Vagina (tissue), 2 donors: ENCODE data around the gene CAV1. TPM values are rescaled to one million over a fixed set of nuclear protein-coding genes. Genes with fewer than 3 reads are reported as not detected.
A peak's percentile ranks its signal among the peaks of the same experiment; 100 is the strongest.

ENCODE experiments used
- DNase-seq, 2 donors: peaks; one replicate each; pipeline ENCODE4 v3.0.0-alpha.2; 2017; ENCODE audit errors: extremely low spot score in 2 of 2
- H3K27ac ChIP-seq: fragments of 200-600 bp; sonication (generic); one replicate; pipeline ENCODE4 v1.5.1; 2019
- H3K27me3 ChIP-seq: fragments of 200-600 bp; sonication (generic); one replicate; pipeline ENCODE4 v1.5.1; 2019
- H3K36me3 ChIP-seq, 2 donors: fragments of 200-600 bp; sonication (generic); one replicate each; pipeline ENCODE4 v1.5.1; 2017 to 2019
- H3K4me1 ChIP-seq: fragments of 200-600 bp; sonication (generic); one replicate; pipeline ENCODE4 v1.5.1; 2019
- H3K4me3 ChIP-seq, 2 donors: fragments of 200-600 bp; sonication (generic); 1 replicate in 1 of 2; 2 replicates in 1 of 2; pipeline ENCODE4 v1.5.1; 2016 to 2019
- H3K9me3 ChIP-seq: fragments of 200-600 bp; sonication (generic); one replicate; pipeline ENCODE4 v1.5.1; 2019
- POLR2A ChIP-seq, 2 donors: fragments of 450-650 bp; IDR thresholded peaks; one replicate each; pipeline ENCODE4 v1.6.1; 2017; ENCODE audit warnings: antibody characterized with exemption in 2 of 2, mild to moderate bottlenecking in 2 of 2, moderate library complexity in 2 of 2
- POLR2AphosphoS5 ChIP-seq, 2 donors: sonication (generic); formaldehyde crosslinking; IDR thresholded peaks; one replicate each; pipeline ENCODE4 v1.9.0; 2017; ENCODE audit warnings: antibody characterized with exemption in 2 of 2, mild to moderate bottlenecking in 2 of 2, low read depth in 1 of 2; ENCODE audit not compliant: insufficient read depth in 1 of 2
- intact Hi-C: fragments of 100-400 bp; cut with DNase I; formaldehyde crosslinking; loops from one replicate; pipeline ENCODE4 v1.15.1; 2023
- total RNA-seq: library from RNA; depleted of rRNA; stranded (reverse); fragments of >200 nt; gene quantifications from one replicate; pipeline ENCODE4 v1.2.3, GENCODE V29; 2016
- TF ChIP-seq, protein P1 (sequence below), 3 experiments: fragments of 450-650 bp in 2 of 3; fragments of 200-600 bp in 1 of 3; sonication (generic) in 1 of 3; IDR thresholded peaks; one replicate each; pipeline ENCODE4 v1.5.1; 2017 to 2019; ENCODE audit warnings: antibody characterized with exemption in 3 of 3, mild to moderate bottlenecking in 2 of 3, moderate library complexity in 2 of 3

The CAV1 gene
- total RNA-seq, 1 donor from 2014 or later = 162 TPM

DNA sequence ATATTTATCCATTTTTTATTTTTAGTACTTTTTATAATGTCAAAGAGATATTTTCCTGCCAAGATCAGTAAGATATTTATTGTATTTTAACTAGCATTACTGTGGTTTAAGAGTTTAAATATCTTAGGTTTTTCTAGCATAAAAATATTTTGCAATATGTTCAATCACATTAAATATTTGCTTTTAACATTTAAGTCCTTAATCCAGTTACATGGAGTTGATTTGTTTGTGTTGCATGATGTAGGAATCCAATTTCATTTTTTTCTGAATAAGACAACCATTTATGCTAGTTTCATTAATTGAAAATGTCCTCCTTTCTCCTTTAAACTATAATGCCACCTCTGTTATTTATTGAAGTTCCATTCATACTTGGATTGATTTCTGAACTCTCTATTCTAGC lies 41.8 kb downstream of the CAV1 start:
- H3K27ac ChIP-seq = no peak overlapping the region
- intact Hi-C loops = no loop called here
- no peak for DNase-seq
- H3K27me3 ChIP-seq = no peaks in the 10 kb centered on the region
- no peaks in the 10 kb centered on the region for H3K9me3 ChIP-seq
- TF ChIP-seq POLR2A (IDR thresholded peaks at IDR 0.05) (no peak), POLR2AphosphoS5 (IDR thresholded peaks at IDR 0.05; ENCODE audit: insufficient read depth in 1 of 2, low read depth in 1 of 2) (no peak)
- TF ChIP-seq, protein P1, sequence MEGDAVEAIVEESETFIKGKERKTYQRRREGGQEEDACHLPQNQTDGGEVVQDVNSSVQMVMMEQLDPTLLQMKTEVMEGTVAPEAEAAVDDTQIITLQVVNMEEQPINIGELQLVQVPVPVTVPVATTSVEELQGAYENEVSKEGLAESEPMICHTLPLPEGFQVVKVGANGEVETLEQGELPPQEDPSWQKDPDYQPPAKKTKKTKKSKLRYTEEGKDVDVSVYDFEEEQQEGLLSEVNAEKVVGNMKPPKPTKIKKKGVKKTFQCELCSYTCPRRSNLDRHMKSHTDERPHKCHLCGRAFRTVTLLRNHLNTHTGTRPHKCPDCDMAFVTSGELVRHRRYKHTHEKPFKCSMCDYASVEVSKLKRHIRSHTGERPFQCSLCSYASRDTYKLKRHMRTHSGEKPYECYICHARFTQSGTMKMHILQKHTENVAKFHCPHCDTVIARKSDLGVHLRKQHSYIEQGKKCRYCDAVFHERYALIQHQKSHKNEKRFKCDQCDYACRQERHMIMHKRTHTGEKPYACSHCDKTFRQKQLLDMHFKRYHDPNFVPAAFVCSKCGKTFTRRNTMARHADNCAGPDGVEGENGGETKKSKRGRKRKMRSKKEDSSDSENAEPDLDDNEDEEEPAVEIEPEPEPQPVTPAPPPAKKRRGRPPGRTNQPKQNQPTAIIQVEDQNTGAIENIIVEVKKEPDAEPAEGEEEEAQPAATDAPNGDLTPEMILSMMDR (IDR thresholded peaks at IDR 0.05) = no peak
- peaks cover 6% of the 10 kb centered on the region for H3K4me1 ChIP-seq
- no peak overlapping the region for H3K4me3 ChIP-seq
- H3K36me3 ChIP-seq = no peaks in the 10 kb centered on the region

DNA sequence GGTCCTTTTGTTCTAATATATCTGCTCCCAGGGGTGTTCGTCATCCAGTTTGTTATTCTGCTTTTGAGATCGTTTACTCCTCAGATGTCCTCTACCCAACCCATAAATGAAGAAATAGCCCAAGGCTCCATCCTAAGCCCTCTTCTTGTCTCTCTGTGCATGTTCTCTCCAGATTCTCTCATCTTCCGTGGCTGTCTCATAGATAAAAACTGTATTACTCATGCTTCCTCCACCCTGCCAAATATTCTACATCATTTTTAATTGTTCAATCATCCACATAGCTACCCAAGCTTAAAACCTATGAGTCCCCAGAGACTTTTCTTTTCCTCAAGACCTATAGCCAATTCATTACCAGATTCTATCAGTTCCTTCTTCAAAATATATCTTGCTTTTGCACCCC lies 44.9 kb downstream of the CAV1 start:
- Histone ChIP-seq H3K9me3 (no peaks in the 10 kb centered on the region), H3K27me3 (no peaks in the 10 kb centered on the region), H3K4me3 (no peak overlapping the region), H3K36me3 (no peaks in the 10 kb centered on the region), H3K27ac (no peak overlapping the region), H3K4me1 (peaks cover 9% of the 10 kb centered on the region)
- intact Hi-C loops = no loop called here
- no peak for DNase-seq
- TF ChIP-seq, protein P1 (IDR thresholded peaks at IDR 0.05) = no peak
- TF ChIP-seq POLR2AphosphoS5 (IDR thresholded peaks at IDR 0.05; ENCODE audit: insufficient read depth in 1 of 2, low read depth in 1 of 2) = peak in 1 of 2 donors; percentile 15

DNA sequence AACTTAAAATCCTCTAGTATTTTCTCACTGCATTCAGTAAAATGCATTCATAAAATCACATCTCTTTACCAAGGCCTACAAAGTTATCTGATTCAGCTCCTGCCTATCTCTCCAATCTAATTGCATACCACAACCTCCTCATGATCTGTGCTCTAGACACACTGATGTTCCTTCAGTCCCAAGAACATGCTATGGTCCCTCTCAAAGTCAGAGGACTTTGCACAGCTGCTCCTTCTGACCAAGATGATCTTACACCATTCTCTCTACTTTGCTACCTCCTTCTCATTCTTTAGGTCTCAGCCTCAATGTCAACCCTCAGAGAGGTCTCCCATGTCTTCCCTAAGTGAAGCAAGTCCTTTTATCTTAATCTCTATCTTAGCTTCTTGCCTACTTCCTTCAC lies 45.5 kb downstream of the CAV1 start:
- H3K4me3 ChIP-seq = no peak overlapping the region
- TF ChIP-seq, protein P1 (IDR thresholded peaks at IDR 0.05) = no peak
- no peak for TF ChIP-seq POLR2A (IDR thresholded peaks at IDR 0.05)
- no peak for TF ChIP-seq POLR2AphosphoS5 (IDR thresholded peaks at IDR 0.05; ENCODE audit: insufficient read depth in 1 of 2, low read depth in 1 of 2)
- H3K36me3 ChIP-seq = no peaks in the 10 kb centered on the region
- H3K27ac ChIP-seq = no peak overlapping the region
- DNase-seq = no peak
- H3K27me3 ChIP-seq = no peaks in the 10 kb centered on the region
- H3K9me3 ChIP-seq = no peaks in the 10 kb centered on the region
- intact Hi-C loops = no loop called here
- peaks cover 9% of the 10 kb centered on the region for H3K4me1 ChIP-seq

DNA sequence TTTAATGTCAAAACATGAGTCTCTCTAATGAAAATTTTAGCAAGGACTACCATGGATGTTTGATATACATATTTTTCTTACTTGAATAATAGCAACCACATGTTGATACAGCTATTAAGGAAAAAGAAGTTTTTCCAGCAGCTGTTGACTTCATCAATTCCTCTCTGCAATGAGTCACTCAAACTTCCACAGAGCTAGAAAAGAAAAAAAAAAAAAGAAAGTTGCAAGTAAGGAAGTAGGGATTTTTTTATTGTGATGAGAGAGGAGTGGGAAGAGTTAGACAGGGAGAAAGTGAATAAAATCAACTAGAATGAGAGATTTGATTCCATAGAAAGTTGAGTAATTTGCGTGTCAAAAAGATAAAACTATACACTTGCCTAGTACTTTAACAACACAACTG lies 46.2 kb downstream of the CAV1 start:
- Histone ChIP-seq H3K4me3 (no peak overlapping the region), H3K9me3 (no peaks in the 10 kb centered on the region), H3K27me3 (no peaks in the 10 kb centered on the region), H3K27ac (no peak overlapping the region), H3K36me3 (no peaks in the 10 kb centered on the region), H3K4me1 (peaks cover 9% of the 10 kb centered on the region)
- intact Hi-C loops = no loop called here
- no peak for DNase-seq
- TF ChIP-seq POLR2A (IDR thresholded peaks at IDR 0.05) (no peak), POLR2AphosphoS5 (IDR thresholded peaks at IDR 0.05; ENCODE audit: insufficient read depth in 1 of 2, low read depth in 1 of 2) (no peak)
- TF ChIP-seq, protein P1 (IDR thresholded peaks at IDR 0.05) = no peak

DNA sequence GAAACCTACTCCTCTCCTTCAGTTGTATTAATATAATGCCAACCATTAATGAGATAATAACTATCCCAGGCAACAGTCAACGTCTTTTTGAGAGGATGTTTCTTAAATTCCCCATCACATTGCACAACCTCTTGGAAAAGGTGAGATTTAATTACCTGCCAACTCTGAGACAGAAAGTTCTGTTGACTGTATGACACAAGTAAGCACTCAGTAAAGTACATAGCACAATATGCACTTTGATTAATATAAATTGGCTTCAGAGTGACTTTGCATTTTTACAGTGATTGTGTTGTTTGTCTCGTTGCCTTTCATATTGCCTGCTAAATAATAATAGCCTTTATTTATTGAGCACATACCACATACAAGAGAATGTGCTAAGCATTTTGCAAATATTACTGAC lies 46.7 kb downstream of the CAV1 start:
- DNase-seq = no peak
- no peak overlapping the region for H3K4me3 ChIP-seq
- H3K36me3 ChIP-seq = no peaks in the 10 kb centered on the region
- H3K9me3 ChIP-seq = no peaks in the 10 kb centered on the region
- TF ChIP-seq POLR2AphosphoS5 (IDR thresholded peaks at IDR 0.05; ENCODE audit: insufficient read depth in 1 of 2, low read depth in 1 of 2) = peak in 1 of 2 donors; percentile 65
- TF ChIP-seq, protein P1 (IDR thresholded peaks at IDR 0.05) = no peak
- no peaks in the 10 kb centered on the region for H3K27me3 ChIP-seq
- no peak overlapping the region for H3K27ac ChIP-seq
- peaks cover 9% of the 10 kb centered on the region for H3K4me1 ChIP-seq
- intact Hi-C loops = no loop called here
